Measurements from ENCODE around the gene SIGLEC8.
"Not testable (repeated sequence)": the region's sequence is repeated elsewhere in the genome, so short reads cannot be mapped to it uniquely, and the experiment has no call there.

SIGLEC8 gene

DNA sequence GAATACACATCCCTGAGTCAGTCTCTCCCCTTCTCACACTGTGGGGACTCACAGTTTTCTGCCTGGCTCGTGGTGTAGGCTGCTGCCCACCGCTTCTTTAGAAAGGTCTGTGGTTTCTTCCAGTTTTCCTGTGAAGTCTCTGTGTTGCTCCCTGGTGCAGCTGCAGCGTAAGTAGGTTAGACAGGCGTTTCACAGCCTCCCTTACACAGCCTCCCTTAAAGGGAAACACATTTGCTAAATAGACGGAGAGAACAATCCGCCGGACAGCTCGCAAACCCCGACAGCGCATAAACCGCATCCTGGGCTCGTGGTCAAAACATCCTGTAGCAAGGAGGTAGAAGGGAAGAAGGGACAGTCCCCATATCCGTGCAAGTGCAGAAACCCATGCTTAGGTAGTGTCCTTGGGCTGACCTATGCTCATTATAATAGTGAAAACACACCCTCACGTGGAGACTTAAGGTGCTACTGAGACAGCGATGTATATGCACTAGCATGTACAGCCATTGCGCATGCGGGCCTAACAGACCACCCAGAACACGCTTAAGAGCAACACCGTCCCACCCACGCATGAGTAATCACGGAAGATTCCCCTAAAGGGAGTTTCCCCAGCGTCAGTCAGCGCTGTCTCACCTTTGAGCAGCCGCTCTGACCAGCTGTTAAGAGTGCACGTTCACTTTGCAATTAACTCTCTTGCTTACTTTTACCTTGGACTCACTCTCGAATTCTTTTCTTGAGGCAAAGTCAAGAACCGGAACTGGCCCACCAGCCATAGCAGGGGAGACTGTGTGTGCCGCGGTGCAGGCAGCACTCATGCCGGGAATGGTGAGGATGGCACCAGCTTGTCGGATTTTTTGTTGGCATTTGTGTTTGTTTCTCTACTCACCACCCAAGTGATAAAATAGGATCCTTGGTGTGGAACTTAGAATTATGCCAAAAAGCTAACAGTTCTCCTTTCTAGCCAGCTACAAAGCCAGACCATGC is 16.6 kb downstream of the SIGLEC8 start:
- no peak for DNase-seq

DNA sequence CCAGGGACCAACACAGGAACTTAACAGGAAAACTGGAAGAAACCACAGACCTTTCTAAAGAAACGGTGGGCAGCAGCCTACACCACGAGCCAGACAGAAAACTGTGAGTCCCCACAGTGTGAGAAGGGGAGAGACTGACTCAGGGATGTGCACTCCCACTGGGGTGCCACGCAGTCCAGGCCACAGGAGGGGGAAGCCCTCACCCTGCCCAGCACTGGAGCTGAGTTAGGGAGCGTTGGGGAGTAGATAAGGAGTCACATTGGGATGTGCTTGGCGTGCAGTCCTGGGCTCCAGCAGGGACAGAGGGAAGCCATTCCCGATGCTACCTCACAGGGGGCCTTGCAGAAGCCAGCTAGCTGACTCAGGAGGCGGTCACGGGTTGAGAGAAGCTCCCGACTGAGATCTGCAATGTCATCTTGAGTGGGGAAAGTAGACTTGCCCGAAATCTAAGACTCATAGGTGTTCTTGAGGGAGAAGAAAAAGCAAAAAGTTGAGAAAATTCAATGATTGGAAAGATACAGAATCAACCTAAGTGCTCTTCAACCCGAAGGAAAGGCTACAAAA is 17.3 kb downstream of the SIGLEC8 start:
- DNase-seq: no peak

DNA sequence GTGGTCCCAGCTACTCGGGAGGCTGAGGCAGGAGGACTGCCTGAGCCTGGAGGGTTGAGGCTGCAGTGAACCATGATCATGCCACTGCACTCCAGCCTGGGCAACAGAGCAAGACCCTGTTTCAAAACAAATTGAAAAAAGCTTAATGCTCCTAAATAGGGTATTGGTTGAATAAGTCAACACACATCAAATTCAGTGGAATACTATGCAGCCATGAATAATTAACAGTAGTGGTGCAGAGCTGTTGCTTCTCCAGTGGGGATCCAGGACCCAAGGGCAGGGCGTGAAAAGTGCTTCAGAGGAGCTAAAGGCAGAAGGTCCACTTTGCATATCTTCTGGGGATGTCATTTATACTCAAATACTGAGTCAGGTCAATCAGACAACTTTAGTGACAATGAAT is 18.2 kb downstream of the SIGLEC8 start:
- no peak for DNase-seq

DNA sequence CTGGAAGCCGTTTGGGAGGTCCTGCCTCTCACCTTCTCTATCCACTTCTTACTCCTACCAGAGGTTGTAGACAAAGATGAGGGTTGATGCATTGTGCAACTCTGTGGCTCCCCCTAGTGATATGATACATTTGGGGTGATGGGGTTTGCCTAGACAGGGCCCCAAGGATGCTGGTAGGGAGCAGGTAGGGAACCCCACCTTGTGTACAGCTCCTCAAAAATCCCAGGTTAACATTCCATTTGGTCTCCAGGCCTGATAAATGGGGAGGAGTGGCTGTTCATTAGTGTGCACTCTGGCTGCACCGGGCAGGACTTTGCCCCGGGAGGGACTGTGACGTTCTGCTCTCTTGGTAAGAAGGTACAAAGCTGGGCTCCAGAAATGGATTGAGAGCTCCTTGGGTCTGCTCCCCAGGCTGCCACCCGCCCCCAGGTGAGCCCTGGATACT is 19.2 kb downstream of the SIGLEC8 start:
- DNase-seq: no peak

DNA sequence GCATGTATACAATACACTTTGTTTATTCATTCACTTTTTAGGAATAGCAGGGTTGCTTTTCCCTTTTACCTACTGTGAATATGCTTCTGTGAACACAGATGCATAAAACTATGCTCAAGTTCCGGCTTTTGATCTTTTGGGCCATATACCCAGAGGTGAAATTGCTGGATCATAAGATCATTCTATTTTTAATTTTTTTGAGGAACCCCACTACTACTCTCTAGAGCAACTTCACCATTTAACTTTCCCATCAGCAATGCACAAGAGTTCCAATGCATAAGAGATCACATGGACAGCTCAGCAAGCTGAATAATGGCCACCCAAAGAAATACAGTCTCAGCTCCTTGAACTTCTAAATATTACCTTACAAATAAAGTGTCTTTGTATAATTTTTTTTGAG is 23.8 kb downstream of the SIGLEC8 start:
- no peak for DNase-seq

DNA sequence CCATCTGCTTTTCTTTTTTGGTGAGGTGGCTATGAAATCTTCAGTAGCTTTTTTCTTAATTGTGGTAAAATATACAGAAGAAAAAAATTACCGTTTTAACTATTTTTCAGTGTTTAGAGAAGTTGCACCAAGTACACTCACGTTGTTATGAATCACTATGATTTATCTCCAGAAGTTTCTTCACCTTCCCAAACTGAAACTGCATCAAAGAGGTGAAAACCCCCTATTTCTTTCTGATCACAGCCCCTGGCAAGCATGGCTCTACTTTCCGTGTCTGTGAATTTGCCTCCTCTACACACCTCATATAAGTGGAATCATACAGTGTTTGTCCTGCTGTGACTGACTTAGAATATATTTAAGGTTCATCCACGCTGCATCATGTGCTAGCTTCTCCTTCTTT is 25.2 kb downstream of the SIGLEC8 start:
- no peak for DNase-seq

DNA sequence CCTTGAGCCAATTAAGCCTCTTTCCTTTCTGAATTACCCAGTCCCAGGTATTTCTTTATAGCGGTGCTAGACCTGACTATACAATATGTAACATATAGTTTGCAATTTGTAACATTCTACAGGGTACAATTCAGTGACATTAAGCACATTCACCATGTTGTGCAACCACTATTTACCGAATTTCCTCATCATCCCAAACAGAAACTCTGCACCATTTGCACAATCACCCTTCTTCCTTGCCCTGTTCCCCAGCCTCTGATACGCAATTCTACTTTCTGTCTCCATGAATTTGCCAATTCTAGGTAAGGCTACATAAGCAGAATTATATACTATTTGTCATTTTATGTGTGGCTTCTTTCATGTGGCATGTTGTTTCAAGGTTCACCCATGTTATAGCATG is 27.1 kb downstream of the SIGLEC8 start:
- no peak for DNase-seq

DNA sequence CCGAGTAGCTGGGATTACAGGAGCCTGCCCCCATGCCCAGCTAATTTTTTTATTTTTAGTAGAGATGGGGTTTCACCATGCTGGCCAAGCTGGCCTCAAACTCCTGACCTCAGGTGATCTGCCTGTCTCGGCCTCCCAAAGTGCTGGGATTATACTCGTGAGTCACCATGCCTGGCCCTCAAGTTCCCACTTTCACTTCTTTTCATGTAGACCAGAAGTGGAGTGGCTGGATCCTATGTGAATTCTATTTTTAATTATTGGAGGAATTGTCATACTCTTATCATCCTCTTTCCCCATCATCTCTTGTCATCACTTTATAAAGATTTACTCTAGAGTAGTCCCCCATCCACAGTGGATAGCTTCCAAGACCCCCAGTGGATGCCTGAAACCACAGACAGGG is 28.0 kb downstream of the SIGLEC8 start:
- DNase-seq: no peak

DNA sequence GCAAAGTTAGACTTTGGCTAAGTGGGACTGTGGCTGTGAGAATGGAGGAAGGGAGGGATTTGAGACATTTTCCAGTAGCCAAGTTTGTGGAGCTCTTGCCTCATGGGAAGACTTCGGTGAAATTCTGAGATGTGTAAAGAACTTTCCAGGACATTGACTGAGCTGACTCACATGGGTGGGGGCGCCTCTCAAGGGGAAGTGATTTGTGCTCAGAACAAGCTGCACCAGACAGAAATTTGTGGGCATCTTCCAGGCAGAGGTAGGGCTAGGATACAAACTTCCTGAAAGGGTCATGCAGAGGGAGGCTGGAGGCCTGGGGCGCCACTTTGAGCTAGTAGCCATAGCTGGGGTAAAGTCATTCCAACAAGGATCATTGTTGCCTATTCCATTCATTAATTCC is 31.1 kb downstream of the SIGLEC8 start:
- DNase-seq: no peak

DNA sequence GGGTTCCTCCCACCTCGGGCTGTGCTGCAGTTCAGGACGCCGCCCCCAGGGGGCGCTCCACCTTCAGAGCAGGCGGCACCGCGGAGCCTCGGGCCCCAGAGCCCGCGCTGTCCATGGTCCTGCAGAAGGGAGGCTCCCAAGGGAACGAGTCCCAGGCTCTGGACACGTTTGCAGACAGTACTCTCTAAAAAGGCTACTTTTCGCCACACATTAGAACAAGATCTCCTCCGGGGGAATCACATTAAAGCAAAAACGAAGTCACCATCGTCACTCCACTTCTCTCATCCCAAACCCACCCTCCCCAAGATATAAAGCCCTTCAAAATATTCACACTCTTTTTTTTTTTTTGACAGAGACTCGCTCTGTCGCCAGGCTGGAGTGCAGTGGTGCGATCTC is 36.2 kb downstream of the SIGLEC8 start:
- DNase-seq: no peak

DNA sequence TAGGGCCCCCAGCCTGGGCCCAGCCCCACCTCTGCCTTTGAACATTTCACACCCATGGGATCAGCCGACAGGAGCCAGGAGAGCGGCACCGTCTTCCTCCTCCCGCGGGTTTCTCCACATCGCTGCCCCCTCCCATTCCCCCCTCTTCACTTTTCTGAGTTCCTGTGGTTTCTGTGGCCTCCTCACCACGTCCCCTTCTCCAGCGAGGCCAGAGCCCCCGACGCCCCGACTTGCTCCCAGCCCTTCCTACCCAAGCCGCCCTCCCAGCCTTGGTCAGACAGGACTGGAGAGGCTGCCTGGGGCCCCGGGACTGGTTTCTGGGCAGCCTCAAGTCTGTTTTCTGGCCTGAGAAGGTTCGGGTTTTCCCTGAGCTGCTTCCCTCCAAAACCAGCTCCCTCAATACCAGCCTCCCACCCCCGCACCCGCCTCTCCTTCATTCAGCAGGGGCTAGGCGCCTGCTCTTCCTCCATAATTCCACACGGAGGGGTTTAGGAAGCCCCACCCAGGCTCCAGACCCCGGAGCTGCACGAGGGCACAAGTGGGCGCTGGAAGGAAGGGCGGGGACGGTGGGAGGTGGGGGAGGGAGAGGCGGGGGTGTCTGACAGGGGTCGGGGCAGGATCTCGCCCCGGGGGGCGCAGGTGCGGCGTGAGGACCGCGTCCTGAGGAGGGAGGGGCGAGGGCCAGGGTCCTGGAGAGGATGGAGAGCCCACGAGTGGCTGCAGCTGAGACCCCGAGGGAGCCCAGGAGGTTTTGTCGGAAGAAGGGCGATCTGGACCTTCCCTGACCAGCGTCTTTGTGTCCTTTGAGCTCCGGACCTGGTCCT is 36.8 kb downstream of the SIGLEC8 start:
- no peak for DNase-seq

DNA sequence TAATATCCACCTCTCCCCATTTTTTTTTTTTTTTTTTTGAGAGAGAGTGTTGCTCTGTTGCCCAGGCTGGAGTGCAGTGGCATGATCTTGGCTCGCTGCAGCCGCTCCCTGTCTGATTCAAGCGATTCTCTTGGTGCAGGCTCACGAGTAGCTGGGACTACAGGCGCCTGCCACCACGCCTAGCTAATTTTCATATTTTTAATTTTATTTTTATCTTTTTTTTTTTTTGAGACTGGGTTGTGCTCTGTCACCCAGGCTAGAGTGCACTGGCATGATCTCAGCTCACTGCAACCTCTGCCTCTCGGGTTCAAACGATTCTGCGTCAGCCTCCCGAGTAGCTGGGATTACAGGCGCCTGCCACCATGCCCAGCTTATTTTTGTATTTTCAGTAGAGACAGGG is 37.7 kb downstream of the SIGLEC8 start:
- not testable (repeated sequence) for DNase-seq

DNA sequence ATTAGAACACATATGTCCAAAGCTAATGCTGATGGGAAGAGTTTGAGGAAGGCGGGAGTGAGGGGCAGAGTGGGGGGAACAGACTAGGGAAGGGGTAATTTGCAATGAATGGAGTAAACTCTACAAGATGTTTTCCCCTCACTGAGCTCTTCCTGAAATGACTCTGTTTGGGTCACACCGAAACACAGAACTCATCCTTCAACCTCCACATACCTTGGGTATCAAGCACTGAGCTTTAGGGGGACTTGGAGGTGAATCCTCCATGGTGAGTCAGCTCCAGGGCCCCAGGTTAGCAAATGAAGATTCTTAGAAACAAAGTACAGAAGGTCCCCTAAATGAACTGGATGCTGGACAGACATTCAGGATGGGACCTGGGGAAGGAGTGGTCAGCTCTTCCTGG is 39.5 kb downstream of the SIGLEC8 start:
- DNase-seq: no peak

DNA sequence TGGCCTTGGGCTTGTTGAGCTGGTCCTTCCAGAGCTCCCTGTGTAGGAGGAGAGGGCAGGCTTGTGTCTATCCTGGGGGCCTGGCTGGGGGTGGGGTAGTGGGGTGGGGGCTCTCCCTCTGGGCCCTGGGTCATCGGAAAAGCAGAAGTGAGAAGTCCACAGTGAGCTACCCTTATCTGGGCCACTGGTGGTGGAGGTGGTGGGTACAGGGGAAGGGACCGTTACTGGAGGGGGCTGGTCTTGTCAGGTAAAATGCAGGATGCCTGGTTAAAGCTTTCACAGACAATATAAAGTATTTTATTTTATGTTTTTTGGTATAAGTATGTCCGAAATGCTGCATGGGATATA is 40.5 kb downstream of the SIGLEC8 start:
- DNase-seq: no peak

DNA sequence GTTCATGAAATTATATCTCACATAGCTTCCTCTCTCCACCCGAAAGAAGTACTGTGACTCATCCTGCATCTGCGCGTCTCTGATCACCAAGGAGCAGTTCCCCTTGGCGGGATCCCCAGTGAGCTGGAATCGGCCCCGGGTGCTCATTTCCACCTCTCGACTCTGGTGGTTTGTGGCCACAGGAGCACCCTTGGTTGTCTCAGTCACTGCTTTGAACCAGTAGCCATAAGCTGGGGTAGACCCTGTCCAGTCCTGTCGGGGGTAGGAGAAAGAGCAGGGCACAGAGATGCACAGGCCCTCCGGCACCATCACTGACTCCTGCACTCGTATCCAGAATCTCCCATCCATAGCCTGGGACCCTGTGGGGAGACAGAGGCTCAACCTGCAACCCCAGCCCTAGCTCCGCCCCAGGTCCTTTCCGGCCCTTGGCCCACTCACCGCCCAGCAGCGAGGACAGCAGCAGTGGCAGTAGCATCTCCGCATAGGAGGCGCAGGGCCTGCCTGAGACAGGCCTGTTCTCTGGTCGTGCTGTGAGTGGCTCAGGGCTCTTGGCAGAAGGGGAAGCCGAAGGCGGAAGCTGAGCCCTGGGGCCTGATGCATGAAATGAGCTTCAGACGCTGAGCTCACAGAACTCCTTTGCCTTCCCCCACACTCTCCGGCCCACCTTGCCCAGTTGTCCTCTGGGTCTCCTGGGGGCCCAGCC is 41.0 kb downstream of the SIGLEC8 start, which contains the start of gene SIGLEC10:
Gene SIGLEC10 (minus strand): TSS at position 536 of the 703 bp plus-strand sequence. CDS start 61 bp downstream, at position 475.
- DNase-seq: no peak

DNA sequence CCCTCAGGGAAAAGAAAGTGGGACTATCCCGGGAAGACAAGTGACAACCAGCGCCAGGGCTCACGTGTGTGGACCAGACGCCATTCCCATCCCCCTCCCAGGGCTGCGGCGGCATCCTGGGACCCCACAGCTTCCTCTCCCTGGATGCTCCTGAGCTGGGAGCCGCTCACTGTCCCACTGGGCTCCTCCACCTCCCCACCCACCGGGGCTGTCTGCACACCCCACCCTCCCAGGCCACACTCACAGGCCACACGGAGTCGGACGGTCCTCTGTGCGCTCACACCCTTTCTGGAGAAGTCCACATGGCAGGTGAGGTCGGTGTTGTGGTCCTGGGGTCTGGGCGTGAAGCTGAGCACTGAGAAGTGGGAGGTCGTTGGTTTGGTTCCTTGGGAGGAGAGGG is 41.8 kb downstream of the SIGLEC8 start:
- not testable (repeated sequence) for DNase-seq

DNA sequence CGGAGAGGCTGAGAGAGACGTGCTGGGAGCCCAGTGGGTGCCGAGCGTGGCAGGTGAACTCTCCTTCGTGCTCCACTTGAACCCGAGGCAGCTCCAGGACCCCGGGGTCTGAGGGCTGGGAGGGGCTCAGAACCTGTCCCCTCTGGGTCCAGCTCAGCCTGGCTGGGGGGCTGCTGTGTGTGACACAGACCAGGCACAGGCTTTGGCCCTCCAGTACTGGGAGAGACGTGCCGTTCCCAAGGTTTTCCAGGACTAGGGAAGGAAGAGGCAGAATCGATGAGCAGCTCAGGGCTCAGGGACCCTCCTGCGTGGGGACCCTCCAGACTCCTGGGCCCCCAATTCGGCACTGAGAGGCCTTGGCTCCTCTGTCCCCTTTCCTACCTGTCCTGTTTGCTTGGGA is 43.1 kb downstream of the SIGLEC8 start:
- no peak for DNase-seq

DNA sequence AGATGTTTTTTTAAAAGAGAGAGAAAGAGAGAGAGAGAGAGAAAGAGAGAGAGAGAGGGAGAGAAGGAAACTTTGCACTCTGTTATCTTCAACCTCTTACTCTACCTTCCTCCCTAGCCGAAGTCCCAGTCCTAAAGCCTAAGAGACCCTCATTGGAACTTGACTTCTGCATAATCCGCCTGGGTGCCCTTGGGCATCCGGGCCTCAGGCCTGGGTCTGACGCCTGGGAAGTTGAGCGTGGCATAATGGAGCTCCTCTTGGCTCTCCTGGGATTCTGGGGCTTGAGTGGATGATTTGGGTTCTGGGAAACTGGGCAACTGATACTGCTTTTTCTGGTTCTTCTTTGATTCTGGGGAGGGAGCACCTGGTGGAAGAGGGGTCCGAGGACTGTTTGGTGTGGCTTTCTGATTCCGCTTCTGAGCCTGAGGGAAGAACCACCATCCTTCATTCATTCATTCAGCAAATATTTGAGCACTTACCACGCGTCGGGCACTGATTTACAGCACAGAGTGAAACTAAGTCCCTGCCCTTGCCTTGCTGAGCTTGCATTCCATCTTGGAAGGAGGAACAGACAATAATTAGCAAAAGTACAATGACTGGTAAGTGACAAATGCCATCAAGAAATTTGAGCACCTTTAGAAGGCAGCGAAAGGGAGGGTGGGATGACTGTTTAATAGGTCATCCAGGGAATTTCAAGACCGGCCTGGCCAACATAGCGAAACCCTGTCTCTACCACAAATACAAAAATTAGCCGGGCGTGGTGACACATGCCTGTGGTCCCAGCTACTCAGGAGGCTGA is 47.1 kb downstream of the SIGLEC8 start:
- no peak for DNase-seq

DNA sequence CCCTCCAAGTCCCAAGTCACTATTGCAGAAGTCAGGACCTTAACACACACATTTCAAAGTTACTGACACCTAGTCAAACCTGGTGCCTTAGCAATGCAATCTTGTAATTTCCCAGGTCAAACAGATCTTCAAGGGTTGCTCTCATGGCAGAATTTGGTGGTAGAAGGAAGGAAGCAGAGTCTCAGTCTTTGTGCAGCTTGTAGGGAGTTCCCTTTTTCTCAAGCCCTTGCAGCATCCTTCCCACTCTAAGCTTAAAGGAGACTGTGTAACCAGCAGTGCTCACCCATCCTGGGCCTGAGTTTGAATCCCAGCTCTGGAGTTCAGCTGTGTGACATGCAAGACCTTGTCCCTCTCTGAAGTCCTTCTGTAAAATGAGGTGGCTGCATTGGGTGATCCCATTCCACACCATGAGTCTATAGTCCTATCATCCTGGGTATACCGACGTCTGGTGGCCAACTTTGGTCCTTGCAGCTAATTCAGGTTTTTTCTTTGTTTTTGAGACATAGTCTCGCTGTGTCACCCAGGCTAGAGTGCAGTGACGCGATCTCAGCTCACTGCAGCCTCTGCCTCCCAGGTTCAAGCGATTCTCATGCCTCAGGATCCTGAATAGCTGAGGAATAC is 50.6 kb downstream of the SIGLEC8 start:
- DNase-seq: no peak

DNA sequence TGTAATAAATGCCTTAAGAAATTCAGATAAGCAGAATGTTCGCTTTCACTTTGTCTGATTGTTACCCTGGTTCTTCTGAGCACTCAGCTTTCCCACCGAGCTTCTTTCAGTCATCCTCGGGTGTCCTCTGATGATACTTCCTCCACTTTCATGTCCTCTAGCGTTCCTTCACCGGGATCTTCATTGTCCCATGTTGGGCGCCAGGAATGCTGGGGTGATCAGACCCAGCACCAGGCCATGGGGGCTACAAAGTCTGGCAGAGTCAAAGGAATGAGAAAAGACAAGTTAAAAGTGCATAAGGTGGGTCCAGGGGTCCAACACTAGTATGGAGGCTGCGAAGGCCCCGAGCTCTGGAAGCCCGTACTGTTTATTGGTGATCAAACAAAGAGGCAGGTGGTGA is 56.1 kb downstream of the SIGLEC8 start:
- DNase-seq: no peak

All from T1000 (cell line).